NCI-H1436 treated with DMSO at 0.1 percent for 48 hours (cell line): ENCODE data around the gene FNIP2.
"Not testable (repeated sequence)": the region's sequence is repeated elsewhere in the genome, so short reads cannot be mapped to it uniquely, and the experiment has no call there.

Experiments used
- DNase-seq: peaks from one replicate; lab custom pipeline; 2025; lab: John Stamatoyannopoulos, UW

FNIP2 gene

DNA sequence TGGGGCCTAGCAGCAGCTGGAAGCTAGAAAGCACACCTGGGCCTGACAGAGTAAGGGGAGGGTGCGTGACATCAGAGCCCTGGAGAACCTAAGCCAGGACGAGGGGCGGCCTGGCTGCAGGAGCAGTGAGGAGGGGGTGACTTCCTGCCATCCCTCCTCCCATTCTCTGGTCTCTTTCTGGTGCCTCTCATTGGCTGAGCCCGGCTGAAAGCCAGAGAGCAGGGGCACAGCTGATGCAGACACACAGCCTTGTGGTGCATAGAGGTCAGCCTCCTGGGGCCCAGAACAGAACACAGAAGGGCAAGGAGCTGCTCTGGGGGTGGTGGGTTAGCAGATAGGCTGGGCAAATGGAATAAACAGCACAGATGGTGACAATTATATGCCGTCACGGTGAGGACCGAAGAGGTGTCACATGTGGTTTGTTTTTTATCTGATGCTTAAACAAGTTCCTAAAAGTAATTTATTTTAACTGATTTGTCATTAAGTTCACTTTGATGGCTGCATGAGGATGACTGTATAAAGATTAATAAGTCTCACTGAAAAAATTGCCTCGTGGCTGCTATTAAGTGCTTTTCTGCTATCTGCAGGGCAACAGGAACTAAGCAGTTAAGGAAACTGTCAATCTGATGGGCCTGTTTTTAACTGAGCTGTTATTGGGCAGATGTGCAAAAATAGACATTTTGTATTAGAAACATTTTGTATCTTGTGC lies 102.0 kb downstream of the FNIP2 start:
- no peak for DNase-seq

- no peak for DNase-seq
Measured at GRCh38 chr4:158871335-158871724, 102.5 kb downstream of the FNIP2 start.

DNA sequence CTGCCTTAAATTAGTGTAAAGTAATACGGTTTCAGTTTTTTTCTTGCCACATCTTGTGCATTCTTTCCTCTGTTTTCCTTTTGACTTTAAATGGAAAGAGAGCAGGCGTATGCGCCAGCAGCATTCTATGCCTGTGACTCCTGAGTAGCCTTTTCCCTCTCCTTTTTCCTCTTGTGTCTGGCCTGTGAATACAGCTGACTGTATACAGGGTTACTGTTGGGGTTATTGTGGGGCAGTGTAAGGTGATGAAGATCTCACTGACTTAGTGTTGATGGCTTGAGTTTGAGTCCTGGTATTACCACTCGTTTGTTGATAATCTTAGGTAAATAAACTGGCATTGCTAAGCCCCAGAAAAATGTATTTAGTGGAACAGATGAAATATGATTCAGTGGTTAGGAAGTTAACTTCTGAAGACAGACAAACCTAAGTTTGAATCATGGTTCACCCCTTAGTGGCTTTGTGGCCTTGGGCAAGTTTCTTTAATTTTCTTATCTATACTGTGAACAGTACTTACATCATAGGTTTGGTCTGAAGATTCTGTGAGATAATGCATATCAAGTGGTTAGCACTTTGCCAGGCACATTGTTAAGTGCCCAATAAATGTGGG lies 105.1 kb downstream of the FNIP2 start:
- no peak for DNase-seq

DNA sequence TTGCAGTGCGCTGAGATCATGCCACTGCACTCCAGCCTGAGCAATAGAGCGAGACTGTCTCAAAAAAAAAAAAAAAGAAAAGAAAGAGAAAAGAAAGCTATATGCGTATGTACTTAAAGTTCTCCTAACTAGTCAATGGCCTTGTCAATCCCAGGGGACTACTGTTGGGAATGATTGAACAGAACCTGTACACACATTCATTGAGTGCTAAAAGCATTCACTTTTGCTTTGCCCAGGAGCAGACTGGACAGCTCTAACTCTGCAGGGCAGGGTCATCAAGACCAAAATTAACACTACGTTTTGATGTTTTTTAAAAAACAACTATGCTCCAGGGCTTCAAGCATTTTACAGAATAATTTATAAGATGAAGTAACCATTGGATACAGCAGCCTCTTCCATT lies 106.2 kb downstream of the FNIP2 start:
- DNase-seq = no peak

GRCh38 chr4:158875455-158875854 lies 106.6 kb downstream of the FNIP2 start:
- no peak for DNase-seq

DNA sequence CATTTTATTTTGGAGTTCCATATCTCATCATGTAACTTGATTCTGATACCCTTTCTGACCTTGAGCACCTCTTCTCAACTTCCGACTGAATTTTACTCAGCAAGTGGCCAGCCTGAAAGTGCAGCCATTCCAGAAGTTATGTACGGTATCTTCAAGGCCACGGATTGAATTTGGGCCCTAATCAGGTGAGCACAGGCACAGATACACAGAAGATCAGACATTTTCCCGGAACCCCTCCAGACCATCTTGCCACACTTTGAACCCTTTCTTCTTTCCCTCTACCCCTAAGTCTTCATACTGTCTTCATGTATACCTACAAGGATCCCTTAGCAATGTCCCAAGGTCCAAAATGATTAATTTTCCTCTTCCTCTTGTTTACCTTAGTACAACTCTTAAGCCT lies 108.2 kb downstream of the FNIP2 start:
- no peak for DNase-seq

DNA sequence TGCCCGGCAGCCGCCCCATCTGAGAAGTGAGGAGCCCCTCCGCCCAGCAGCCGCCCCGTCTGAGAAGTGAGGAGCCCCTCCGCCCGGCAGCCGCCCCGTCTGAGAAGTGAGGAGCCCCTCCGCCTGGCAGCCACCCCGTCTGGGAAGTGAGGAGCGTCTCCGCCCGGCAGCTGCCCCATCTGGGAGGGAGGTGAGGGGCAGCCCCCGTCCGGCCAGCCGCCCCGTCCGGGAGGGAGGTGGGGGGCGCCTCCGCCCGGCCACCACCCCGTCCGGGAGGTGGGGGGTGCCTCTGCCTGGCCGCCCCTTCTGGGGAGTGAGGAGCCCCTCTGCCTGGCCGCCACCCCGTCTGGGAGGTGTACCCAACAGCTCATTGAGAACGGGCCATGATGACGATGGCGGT lies 113.3 kb downstream of the FNIP2 start:
- DNase-seq = not testable (repeated sequence)

- no peak for DNase-seq
Measured at GRCh38 chr4:158884280-158884679, 115.5 kb downstream of the FNIP2 start.

DNA sequence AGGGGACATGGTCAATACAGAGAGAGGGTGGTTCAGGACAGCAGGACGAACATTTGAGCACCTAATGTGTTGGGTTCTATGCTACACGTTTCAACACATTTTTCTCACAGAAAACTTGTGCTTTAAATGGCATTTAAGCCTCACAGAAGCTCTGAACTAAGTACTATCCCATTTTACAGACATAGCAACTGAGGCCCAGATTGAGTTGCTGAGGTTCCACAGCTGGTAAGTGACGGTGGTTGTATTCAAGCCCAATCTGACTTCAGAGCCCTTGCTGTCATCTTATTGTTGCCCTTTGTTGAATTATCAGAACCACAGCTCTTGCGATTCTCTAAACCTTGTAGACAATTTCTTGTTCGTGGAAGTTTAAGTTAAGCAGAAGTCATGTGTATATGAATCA lies 116.7 kb downstream of the FNIP2 start:
- no peak for DNase-seq

DNA sequence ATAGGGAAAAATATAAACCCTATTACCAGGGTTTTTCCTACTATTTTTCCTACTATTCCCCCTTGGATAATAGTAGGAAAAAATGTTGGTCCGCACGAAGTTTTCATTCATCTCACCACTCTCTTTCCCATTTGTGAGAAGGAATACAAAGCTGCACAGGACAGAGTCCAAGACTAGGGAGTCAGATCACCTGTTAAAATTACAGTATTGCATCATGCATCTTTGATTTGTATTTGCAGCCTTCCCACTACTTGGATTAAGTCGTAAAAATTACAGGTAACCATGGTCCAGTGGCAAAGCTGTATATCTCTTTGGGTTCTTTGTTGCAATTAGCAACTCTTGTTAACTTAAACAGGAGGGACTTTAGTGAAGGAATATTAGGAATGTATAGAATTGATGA lies 121.5 kb downstream of the FNIP2 start:
- no peak for DNase-seq

DNA sequence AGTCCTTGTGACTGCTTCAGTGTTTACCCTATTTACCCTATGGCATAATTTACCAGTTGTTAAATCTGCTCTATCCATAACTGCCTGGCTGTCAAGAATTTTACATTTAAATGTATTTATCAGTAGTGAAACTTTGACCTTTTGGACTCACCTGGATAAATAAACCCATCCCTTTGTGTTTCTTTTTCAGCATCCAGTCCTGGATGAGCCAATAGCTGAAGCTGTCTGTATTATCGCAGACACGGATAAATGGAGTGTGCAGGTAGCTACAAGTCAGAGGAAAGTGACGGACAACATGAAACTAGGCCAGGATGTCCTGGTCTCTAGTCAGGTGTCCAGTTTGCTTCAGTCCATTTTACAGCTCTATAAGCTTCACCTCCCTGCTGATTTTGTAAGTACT lies 122.4 kb downstream of the FNIP2 start:
- DNase-seq = no peak

- no peak for DNase-seq
Measured at GRCh38 chr4:158894826-158895225, 126.0 kb downstream of the FNIP2 start.

DNA sequence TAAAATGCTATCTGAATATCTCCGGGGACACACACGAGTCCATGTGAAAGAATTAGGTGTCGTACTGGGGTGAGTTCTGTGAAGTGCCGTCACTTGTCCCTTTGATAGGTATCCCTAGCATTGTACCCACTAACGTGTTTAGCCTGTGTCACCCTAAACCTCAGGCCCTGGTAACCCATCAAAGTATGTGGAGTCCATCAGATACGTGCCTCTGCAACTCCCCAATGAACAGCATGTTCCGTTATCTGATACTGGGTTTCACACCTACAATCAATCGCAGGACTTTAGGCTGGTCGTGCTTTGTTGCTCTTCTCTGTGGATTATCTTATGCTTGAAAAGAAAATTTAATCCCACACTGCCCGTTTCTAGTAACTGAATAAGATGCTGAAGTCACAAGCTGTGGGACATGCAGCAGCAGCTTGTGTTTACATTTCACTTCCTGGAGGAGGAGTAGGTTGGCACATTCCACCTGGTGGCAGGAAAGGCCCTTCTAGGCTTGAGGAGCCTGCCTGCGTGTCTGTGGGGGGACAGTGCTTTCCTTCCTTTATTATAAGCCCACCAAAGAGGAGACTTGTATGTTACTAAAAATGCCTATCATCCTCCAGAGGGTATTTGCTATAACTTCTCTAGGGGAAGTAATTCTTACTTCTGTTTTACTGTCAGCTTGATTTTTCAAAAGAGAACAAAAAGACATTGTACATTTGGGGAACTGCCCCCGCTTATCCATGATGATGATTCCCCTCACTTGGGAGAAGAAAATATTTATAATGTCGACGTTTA lies 127.2 kb downstream of the FNIP2 start:
- DNase-seq = no peak

GRCh38 chr4:158896577-158897238 lies 127.9 kb downstream of the FNIP2 start:
- DNase-seq = not testable (repeated sequence)

DNA sequence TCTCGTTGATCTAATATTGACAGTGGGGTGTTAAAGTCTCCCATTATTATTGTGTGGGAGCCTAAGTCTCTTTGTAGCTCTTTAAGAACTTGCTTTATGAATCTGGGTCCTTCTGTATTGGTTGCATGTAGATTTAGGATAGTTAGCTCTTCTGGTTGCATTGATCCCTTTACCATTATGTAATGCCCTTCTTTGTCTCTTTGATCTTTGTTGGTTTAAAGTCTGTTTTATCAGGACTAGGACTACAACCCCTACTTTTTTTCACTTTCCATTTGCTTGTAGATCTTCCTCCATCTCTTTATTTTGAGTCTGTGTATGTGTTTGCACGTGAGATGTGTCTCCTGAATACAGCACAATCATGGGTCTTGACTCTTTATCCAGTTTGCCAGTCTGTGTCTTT lies 131.6 kb downstream of the FNIP2 start:
- DNase-seq = not testable (repeated sequence)

DNA sequence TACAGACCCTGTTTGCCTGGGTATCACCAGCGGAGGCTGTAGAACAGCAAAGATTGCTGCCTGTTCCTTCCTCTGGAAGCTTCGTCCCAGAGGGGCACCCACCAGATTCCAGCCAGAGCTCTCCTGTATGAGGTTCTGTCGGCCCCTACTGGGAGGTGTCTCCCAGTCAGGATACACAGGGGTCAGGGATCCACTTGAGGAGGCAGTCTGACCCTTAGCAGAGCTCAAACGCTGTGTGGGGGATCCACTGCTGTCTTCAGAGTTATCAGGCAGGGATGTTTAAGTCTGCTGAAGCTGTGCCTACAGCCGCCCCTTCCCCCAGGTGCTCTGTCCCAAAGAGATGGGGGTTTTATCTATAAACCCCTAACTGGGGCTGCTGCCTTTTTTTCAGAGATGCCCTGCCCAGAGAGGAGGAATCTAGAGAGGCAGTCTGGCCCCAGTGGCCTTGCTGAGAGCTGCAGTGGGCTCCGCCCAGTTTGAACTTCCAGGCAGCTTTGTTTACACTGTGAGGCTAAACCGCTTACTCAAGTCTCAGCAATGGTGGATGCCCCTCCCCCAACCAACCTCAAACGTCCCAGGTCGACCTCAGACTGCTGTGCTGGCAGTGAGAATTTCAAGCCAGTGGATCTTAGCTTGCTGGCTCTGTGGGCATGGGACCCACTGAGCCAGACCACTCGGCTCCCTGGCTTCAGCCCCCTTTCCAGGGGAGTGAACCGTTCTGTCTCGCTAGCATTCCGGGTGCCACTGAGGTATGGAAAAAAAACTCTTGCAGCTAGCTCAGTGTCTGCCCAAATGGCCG lies 133.7 kb downstream of the FNIP2 start:
- DNase-seq = not testable (repeated sequence)

- no peak for DNase-seq
Measured at GRCh38 chr4:158903079-158903456, 134.2 kb downstream of the FNIP2 start.

GRCh38 chr4:158903472-158904043 lies 134.7 kb downstream of the FNIP2 start:
- DNase-seq = no peak

GRCh38 chr4:158904815-158905214 lies 136.0 kb downstream of the FNIP2 start:
- no peak for DNase-seq

- no peak for DNase-seq
Measured at GRCh38 chr4:158906073-158906472, 137.2 kb downstream of the FNIP2 start.

- DNase-seq = no peak
Measured at GRCh38 chr4:158912390-158912789, 143.6 kb downstream of the FNIP2 start.

DNA sequence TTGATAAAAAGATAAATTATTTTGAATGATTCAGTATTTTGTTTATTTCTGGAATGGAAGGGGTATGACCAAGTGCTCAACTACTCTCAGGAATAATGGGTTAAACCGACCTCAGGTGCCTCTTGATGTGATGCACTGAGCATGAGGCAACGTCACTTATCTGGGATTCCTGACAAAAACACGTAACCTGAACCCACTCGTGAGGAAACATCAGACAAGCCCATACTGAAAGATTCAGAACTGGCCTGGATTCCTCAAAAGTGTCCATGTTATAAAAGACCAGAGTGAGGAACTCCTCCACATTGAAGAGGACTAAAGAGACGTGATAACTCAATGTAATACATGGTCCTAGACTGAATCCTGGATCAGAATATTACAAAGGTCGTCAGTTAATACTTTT lies 144.0 kb downstream of the FNIP2 start:
- DNase-seq = no peak
